ENCODE measurements around the gene CFD. TPM values are rescaled to one million over a fixed set of nuclear protein-coding genes. Genes with fewer than 3 reads are reported as not detected.

Gene CFD
- total RNA-seq, 1 experiment from 2014 or later, result 1.9 TPM

GRCh38 chr19:887072-887471 is 27.6 kb downstream of the CFD start:
- H4K20me1 ChIP-seq (ENCODE audit: control insufficient read depth, insufficient read depth, insufficient read length), result peaks cover 2% of the 10 kb centered on the region
- H3K79me2 ChIP-seq (ENCODE audit: insufficient read depth, low read length), result no peaks in the 10 kb centered on the region; the same call in 1 of the 2 replicates
- H4K91ac ChIP-seq (ENCODE audit: insufficient read length, low read depth, low read length), result no peak overlapping the region
- H2BK15ac ChIP-seq (ENCODE audit: low read depth, low read length), result no peak overlapping the region
- no peaks in the 10 kb centered on the region for H3K9me3 Mint-ChIP-seq
- H3K9me3 ChIP-seq (ENCODE audit: control insufficient read depth, low read depth, low read length), result no peaks in the 10 kb centered on the region
- no peaks in the 10 kb centered on the region for H3K27me3 ChIP-seq (ENCODE audit: insufficient read depth, low read length)
- H3K56ac ChIP-seq (ENCODE audit: insufficient read length, low read depth, low read length), result no peak overlapping the region
- H3K36me3 Mint-ChIP-seq (ENCODE audit: insufficient read depth in 1 of 3, low read depth in 3 of 3), result peaks cover 4 to 51% (median 39%) of the 10 kb centered on the region in 3 experiments; a peak in 6 of 7 replicates
- H3K27ac ChIP-seq (ENCODE audit: insufficient read length, low read depth, low read length), result no peak overlapping the region
- no peak overlapping the region for H3K18ac ChIP-seq (ENCODE audit: insufficient read length, low read depth, low read length)
- 0 out of 4 replicates have a peak, but pooled peaks cover 0 to under 1% of the 10 kb centered on the region in 2 experiments for H3K4me1 Mint-ChIP-seq
- H2BK20ac ChIP-seq (ENCODE audit: low read depth, low read length, poor library complexity, severe bottlenecking), result no peak overlapping the region
- no peak overlapping the region for H3K4me3 Mint-ChIP-seq
- H3K23ac ChIP-seq (ENCODE audit: insufficient read length, low read depth, low read length), result no peak overlapping the region
- no peak overlapping the region for H3K27ac Mint-ChIP-seq
- DNase-seq, result no peak
- TF ChIP-seq CTCF (conservative IDR thresholded peaks at IDR 0.05), result no peak
- no peak overlapping the region for H2BK12ac ChIP-seq (ENCODE audit: insufficient read length, low read depth, low read length)
- H3K4me1 ChIP-seq (ENCODE audit: insufficient read depth, low read length), result no peaks in the 10 kb centered on the region
- H4K8ac ChIP-seq (replicated peaks; ENCODE audit: insufficient read length, low read depth, low read length), result no peak overlapping the region
- no CpG with 5 or more reads among the region's 16 CpGs for WGBS (ENCODE audit: extremely low coverage, insufficient read length, low lambda C conversion rate)
- H3K14ac ChIP-seq (ENCODE audit: insufficient read depth, low read length), result no peak overlapping the region
- no peak overlapping the region for H2BK120ac ChIP-seq (ENCODE audit: low read depth, low read length, poor library complexity, severe bottlenecking)
- no peak overlapping the region for H2AFZ ChIP-seq (ENCODE audit: low read length)
- no peak overlapping the region for H3K4me2 ChIP-seq (ENCODE audit: insufficient read depth, insufficient read length, low read length)
- H3K23me2 ChIP-seq (ENCODE audit: insufficient read length, low read depth, low read length, poor library complexity, severe bottlenecking), result no peaks in the 10 kb centered on the region
- no peak overlapping the region for H2BK5ac ChIP-seq (ENCODE audit: insufficient read length, low read length)
- no peak overlapping the region for H3T11ph ChIP-seq (ENCODE audit: low read length)
- H3K9ac ChIP-seq (ENCODE audit: extremely low read depth, insufficient read length, low read length), result no peak overlapping the region
- no peak overlapping the region for H2AK5ac ChIP-seq (ENCODE audit: insufficient read length, low read length)
- no peaks in the 10 kb centered on the region for H3K79me1 ChIP-seq (ENCODE audit: insufficient read depth, low read depth, low read length, poor library complexity, severe bottlenecking)
- H3K27me3 Mint-ChIP-seq (ENCODE audit: low read depth), result no peaks in the 10 kb centered on the region
- H4K5ac ChIP-seq (ENCODE audit: insufficient read length, low read depth, low read length), result no peak overlapping the region
- H3K4ac ChIP-seq (ENCODE audit: low read depth, low read length), result no peak overlapping the region

Measured in H9 (cell line).